GM12873 (cell line): Measurements from ENCODE around the gene OPRL1.

Source experiments
- CTCF ChIP-seq: IDR thresholded peaks from 2 replicates; pipeline ENCODE4 v1.5.1; 2012; ENCODE audit warnings: low read depth, mild to moderate bottlenecking, moderate library complexity, low read length, control low read depth; ENCODE audit not compliant: insufficient read depth; ENCODE audit errors: missing control alignments

Gene OPRL1

GRCh38 chr20:64039293-64040160 is 40.4 kb upstream of the OPRL1 start:
- no peak for TF ChIP-seq CTCF

DNA sequence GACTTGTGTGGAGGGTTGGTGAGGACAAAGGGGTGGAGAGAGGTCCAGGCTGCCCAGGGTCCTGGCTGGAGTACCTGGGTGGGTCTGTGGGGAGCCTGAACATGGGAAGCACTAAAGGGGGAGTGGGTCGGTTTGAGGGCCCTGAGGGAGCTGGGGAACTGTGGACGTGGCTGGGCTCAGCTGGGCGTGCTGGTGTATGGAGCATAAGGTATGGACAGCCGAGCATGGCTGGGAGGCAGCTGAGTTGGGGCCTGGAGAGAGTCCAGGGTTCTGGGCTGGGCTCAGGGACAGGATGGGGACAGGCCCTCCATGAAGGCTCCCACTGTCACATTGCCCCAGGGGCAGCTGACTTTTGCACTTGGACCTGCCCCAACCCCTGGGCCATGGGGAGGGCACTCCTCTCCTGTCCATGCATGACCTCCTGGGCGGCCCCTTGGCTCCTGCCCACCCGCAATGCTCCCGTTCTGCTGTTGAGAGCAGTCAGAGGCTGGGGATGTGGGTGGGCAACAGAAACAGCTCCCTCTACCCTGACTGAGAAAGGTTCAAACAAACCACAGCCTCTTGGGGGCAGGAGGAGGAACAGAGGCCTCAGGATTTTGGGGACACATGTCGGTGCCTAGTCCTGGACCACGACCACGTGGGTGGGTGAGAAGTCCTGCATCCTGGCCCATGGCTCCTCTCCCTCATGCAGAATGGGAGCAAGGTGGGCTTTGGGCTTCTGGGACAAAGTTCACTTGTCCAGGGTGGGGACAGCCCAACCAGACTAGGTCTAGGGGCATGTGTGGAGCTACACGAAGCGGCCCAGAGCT is 39.4 kb upstream of the OPRL1 start:
- TF ChIP-seq CTCF: no peak

DNA sequence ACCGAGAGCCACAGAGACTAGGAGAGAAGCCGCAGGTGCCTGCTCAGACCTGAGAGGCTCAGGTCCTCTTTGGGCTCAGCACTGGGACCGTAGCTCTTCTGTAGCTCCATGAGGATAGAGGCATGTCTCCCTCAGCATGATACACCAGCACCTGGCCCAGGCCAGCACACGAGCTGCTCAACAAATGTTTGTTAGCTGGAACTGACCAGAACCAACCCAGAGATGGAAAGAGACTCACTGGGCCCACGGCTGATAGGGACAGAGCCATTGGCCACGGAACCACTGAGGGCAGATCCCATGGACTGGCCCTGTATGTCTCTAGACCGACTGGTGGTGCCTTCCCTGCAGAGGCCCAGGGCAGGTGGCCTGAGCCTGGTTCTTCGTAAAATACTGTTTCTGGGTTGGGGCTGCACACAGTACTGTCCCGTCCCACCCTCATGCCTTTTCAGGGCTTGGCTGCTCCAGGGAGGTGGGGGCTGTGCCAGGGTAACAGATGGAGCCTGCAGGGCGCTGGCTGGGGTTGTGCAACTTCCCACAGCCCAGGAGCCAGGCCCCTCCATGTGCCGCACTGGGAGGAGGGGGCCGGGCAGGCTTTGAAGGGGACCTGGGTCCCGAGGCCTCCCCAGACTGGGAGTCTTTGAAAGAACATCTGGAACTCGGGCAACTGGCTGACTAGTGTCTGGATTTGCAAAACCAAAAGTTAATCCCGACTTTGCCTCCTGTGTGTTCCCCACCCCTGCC is 38.7 kb upstream of the OPRL1 start:
- TF ChIP-seq CTCF: no peak

DNA sequence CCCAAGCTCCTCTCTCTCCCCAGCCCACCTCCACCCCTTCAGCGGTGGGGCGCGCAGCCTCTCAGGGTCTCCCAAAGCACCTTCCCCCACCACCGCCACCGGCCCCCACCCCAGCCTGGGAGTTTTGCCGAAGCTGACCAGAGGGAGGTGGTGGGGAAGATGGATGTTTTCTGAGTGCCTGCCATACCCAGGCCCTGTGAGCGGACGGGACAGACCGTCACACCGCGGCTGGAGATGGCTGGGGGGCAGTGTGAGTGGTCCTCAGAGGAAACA is 38.2 kb upstream of the OPRL1 start:
- no peak for TF ChIP-seq CTCF

DNA sequence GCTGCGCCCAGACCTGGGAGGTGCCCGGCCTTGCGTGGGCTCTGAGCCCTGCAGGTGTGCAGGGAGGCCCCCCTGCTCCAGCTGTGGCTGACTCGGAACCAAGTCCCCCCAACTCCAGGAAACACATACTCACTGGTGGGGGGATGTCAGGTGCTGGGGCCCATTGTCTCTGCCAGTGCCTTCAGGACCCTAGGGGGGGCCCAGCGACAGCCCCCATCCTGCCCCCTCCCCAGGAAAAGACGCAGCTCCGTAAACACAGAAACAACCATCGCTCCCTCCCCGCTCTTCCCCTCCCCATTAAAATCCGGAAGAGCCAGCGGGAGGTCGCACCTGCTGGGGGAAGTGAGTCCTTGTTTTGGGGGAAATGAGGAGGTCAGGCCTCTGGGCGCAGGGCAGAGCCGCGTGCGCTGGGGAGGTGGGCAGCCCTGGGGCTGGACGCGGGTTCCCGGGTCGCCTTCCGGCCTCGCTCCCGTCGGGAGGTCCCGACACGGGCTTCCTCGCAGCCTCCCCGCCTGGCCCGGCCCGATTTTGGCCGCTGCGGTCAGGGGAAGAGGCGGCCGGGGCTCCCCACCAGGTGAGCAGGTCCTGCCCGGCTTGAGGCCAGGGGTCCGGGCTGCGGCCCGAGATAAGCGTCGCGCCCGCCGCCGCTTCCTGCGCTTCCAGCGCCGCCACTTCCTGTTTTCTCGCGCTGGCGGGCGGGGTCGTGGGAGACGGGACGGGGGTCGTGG is 37.7 kb upstream of the OPRL1 start:
- TF ChIP-seq CTCF: no peak

- no peak for TF ChIP-seq CTCF
Observed at GRCh38 chr20:64043768-64044167, 36.1 kb upstream of the OPRL1 start.
